A673 (cell line): ENCODE measurements around the gene NUP62. TPM values are rescaled to one million over a fixed set of nuclear protein-coding genes. Genes with fewer than 3 reads are reported as not detected.

Experiments used
- BruUV-seq: library from RNA; stranded (reverse); fragments of 400-500 nt; replicated peaks from 2 replicates; lab custom pipeline; 2021; lab: Mats Ljungman, UMichigan
- CTCF ChIA-PET: fragments of 300-600 bp; sonication (Branson Sonifier 250); formaldehyde crosslinking; loops from one replicate; lab custom pipeline; 2022; ENCODE audit warnings: antibody characterized with exemption; lab: Charles Lee
- POLR2A ChIA-PET: fragments of 300-600 bp; sonication (Branson Sonifier 250); formaldehyde crosslinking; loops from one replicate; lab custom pipeline; 2022; ENCODE audit warnings: antibody characterized with exemption; ENCODE audit not compliant: low non-redundant PET; lab: Charles Lee
- DNase-seq: peaks from one replicate; pipeline ENCODE4 v3.0.0-alpha.2; 2015; ENCODE audit warnings: low spot score
- H3K27ac ChIP-seq: fragments of 200-600 bp; sonication (generic); 2 replicates; pipeline ENCODE4 v1.5.1; 2016; ENCODE audit warnings: mixed run types, low read depth, mild to moderate bottlenecking, mixed read lengths, antibody characterized with exemption, low read length; ENCODE audit not compliant: poor library complexity, severe bottlenecking
- H3K27me3 ChIP-seq: fragments of 200-600 bp; sonication (generic); replicated peaks from 2 replicates; pipeline ENCODE4 v1.6.1; 2017; ENCODE audit warnings: mixed run types, low read depth, mild to moderate bottlenecking, mixed read lengths, antibody characterized with exemption, low read length; ENCODE audit not compliant: insufficient read depth, poor library complexity
- H3K36me3 ChIP-seq: fragments of 200-600 bp; sonication (generic); 2 replicates; pipeline ENCODE4 v1.6.1; 2016; ENCODE audit warnings: mixed run types, mild to moderate bottlenecking, mixed read lengths, antibody characterized with exemption, low read length; ENCODE audit not compliant: insufficient read depth, poor library complexity, severe bottlenecking
- H3K4me1 ChIP-seq: fragments of 200-600 bp; sonication (generic); 2 replicates; pipeline ENCODE4 v1.6.1; 2017; ENCODE audit warnings: mixed run types, mild to moderate bottlenecking, mixed read lengths, antibody characterized with exemption, low read length; ENCODE audit not compliant: insufficient read depth, poor library complexity, severe bottlenecking
- H3K4me3 ChIP-seq: fragments of 200-600 bp; sonication (generic); 2 replicates; pipeline ENCODE4 v1.5.1; 2016; ENCODE audit warnings: low read depth, mixed run types, mild to moderate bottlenecking, mixed read lengths, low read length; ENCODE audit not compliant: poor library complexity, severe bottlenecking
- H3K9me3 ChIP-seq: fragments of 200-600 bp; sonication (generic); 2 replicates; pipeline ENCODE4 v1.6.1; 2016; ENCODE audit warnings: mixed run types, low read depth, mild to moderate bottlenecking, mixed read lengths, antibody characterized with exemption, low read length; ENCODE audit not compliant: poor library complexity, severe bottlenecking
- EZH2 ChIP-seq: fragments of 200-600 bp; sonication (generic); IDR thresholded peaks from 2 replicates; pipeline ENCODE4 v1.6.1; 2017; ENCODE audit warnings: borderline replicate concordance, low read depth, mild to moderate bottlenecking, mixed read lengths, antibody characterized with exemption, low read length; ENCODE audit not compliant: poor library complexity, severe bottlenecking
- intact Hi-C: fragments of 100-400 bp; cut with micrococcal nuclease; formaldehyde crosslinking; loops from one replicate; pipeline ENCODE4 v1.10.0; 2022; ENCODE audit not compliant: unreplicated experiment
- total RNA-seq: library from RNA; stranded (reverse); gene quantifications from 2 replicates; pipeline ENCODE4 v1.2.3, GENCODE V29; 2021
- TF ChIP-seq, protein P1 (sequence below): fragments of 300-800, 200-600 bp; sonication (generic); conservative IDR thresholded peaks from 2 replicates; pipeline ENCODE4 v1.5.1; 2017; ENCODE audit warnings: low read depth, mild to moderate bottlenecking, antibody characterized with exemption, low read length, moderate library complexity, mixed read lengths

NUP62 gene
- total RNA-seq, 1 experiment from 2014 or later = 98.5 TPM

DNA sequence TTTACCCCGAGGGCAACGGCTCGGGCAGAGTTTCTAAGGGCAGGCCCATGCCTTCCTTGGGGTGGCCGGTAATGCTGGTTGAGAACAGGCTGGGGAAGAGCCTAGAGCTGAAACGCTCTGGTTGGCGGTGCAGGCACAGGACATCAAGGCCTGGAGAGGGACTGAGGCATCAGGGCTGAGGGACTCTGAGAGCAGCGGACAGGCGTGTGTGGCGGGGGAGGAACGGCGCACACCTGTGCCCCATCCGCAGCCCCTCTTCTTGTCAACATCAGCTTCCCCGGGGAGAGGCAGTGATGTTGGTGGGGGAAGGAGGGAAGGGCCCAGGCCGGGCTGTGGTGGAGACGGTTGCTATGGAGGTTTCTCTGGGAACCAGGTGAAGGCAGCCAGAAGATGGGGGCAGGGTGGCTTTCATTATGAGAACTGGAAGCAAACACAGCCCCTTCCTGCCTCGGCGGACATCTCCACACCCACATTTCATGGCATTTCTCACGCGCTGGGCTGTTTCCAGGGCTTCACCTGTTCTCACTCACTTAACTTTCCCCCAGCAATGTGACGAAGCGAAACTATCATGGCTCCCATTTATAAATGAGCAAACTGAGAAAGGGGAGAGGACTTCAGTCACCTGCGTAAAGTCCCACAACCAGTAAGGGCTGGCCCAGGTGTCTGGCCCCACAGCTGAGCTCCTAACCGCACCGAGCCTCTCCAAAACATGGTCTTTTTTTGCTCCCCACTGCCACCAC, 8.5 kb downstream of the NUP62 start:
- DNase-seq = no peak
- ChIA-PET CTCF (interaction anchor here (0.7 kb wide), 2 partner anchors 70 to 159 kb away, joined by 3 read pairs; partner anchors contain the start of gene PTOV1), POLR2A (no interaction called here)
- H3K27ac ChIP-seq = no peak overlapping the region
- intact Hi-C loops = loop anchor here (10.0 kb wide), 1 partner anchor 156 kb away; the partner anchor contains the start of genes AP2A1 and TSKS
- no peaks in the 10 kb centered on the region for H3K9me3 ChIP-seq
- peaks cover 31% of the 10 kb centered on the region for H3K36me3 ChIP-seq
- no TSS peak for BruUV-seq
- H3K4me3 ChIP-seq = no peak overlapping the region
- no peaks in the 10 kb centered on the region for H3K27me3 ChIP-seq
- H3K4me1 ChIP-seq = peaks cover 25% of the 10 kb centered on the region
- no peak for TF ChIP-seq EZH2
- TF ChIP-seq, protein P1, sequence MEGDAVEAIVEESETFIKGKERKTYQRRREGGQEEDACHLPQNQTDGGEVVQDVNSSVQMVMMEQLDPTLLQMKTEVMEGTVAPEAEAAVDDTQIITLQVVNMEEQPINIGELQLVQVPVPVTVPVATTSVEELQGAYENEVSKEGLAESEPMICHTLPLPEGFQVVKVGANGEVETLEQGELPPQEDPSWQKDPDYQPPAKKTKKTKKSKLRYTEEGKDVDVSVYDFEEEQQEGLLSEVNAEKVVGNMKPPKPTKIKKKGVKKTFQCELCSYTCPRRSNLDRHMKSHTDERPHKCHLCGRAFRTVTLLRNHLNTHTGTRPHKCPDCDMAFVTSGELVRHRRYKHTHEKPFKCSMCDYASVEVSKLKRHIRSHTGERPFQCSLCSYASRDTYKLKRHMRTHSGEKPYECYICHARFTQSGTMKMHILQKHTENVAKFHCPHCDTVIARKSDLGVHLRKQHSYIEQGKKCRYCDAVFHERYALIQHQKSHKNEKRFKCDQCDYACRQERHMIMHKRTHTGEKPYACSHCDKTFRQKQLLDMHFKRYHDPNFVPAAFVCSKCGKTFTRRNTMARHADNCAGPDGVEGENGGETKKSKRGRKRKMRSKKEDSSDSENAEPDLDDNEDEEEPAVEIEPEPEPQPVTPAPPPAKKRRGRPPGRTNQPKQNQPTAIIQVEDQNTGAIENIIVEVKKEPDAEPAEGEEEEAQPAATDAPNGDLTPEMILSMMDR = no peak

DNA sequence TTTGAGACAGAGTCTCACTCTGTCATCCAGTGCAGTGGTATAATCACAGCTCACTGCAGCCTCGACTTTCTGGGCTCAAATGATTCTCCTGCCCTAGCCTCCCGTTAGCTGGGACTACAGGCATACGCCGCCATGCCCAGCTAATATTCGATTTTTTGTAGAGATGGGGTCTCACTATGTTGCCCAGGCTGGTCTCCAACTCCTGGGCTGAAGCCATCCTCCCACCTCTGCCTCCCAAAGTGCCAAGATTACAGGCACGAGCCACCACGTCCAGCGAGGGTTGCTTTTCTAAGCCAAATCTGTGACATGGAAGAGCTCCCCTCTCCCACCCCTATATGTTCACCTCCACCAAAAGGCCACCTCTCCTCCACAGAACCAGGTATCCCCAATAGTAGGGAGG, 11.2 kb downstream of the NUP62 start:
- peaks cover under 1% of the 10 kb centered on the region for H3K4me1 ChIP-seq
- intact Hi-C loops = no loop called here
- H3K27ac ChIP-seq = no peak overlapping the region
- ChIA-PET CTCF (no interaction called here), POLR2A (interaction anchor here (0.6 kb wide), 1 partner anchor 12 kb away, joined by 6 read pairs; no protein-coding TSS in a partner anchor)
- H3K36me3 ChIP-seq = peaks cover 33% of the 10 kb centered on the region
- no peaks in the 10 kb centered on the region for H3K9me3 ChIP-seq
- TF ChIP-seq EZH2 = no peak
- TF ChIP-seq, protein P1 = no peak
- H3K27me3 ChIP-seq = no peaks in the 10 kb centered on the region
- DNase-seq = no peak
- no TSS peak for BruUV-seq
- H3K4me3 ChIP-seq = no peak overlapping the region

DNA sequence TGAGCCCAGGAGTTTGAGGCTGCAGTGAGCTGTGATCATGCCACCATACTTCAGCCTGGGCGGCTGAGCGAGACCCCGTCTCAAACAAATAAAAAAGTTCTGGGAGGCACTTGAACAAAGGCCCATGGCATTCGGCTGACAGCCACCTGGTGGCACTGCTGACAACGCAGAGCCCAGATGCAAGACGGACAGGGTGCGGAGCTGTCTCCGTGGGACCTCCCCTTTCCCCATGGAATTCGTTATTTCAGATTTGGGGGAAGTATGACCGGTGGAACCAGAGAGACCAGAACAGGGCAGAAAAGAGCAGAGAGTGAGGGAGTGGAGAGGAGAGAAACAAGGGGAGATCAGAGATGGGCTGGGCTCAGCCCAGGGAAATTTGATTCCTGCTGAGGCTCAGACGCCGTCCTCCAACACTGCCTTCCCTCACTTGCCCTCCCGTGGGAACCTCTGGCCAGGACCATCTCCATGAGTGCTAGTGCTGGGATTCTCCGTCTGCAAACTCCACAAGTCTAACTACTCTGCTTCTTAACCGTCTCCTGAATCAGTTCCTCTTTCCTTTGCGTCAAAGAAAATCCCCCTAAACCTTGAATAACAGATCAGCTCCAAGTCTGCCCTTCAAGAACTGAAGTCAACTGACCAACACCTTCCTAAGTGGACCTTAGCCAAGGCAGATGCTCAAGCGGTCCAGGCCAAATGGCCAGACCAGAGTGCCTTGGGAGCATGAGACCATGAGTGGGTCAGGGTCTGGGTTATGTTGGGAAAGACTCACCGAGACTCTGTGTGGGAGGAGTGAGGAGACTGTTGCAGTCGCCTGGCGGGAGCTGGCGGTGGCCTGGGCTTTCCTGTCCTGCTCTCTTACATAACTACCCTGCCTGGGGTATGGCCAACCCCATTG, 12.2 kb downstream of the NUP62 start:
- no TSS peak for BruUV-seq
- Histone ChIP-seq H3K4me3 (no peak overlapping the region), H3K4me1 (no peaks in the 10 kb centered on the region), H3K27me3 (no peaks in the 10 kb centered on the region), H3K9me3 (no peaks in the 10 kb centered on the region), H3K36me3 (peaks cover 26% of the 10 kb centered on the region), H3K27ac (no peak overlapping the region)
- DNase-seq = peak; percentile 55
- ChIA-PET CTCF (no interaction called here), POLR2A (no interaction called here)
- intact Hi-C loops = no loop called here
- TF ChIP-seq, protein P1 = peak; percentile 52
- no peak for TF ChIP-seq EZH2
